ENCODE results near the gene ACOT13. TPM values are rescaled to one million over a fixed set of nuclear protein-coding genes. Genes with fewer than 3 reads are reported as not detected.
"Not testable (repeated sequence)": the region's sequence is repeated elsewhere in the genome, so short reads cannot be mapped to it uniquely, and the experiment has no call there.

The ACOT13 gene
- total RNA-seq, 4 donors from 2014 or later, result 5.6 to 16.8 (median 11.2) TPM

DNA sequence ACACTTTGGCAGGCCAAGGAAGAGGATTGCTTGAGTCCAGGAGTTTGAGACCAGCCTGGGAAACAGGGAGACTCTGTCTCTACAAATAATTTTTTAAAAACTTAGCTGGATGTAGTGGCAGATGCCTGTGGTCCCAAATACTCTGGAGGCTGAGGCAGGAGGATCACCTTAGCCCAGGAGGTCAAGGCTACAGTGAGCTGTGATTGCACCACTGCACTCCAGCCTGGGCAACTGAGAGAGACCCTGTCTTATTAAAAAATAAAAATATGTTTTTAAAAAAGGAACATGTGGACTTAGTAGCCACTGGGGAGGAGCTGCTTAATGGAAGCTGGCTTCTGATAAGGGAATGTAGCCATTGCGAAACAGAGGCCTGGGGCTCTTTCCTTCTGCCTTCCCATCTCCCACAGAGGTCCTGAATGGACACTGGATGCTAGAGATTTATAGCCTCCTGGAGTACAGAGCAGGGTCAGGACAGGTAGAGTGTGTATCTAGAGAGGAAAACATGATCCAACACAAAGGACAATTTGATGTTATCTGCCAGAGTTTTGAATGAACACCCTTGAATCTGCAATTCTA is 86.1 kb downstream of the ACOT13 start:
- intact Hi-C loops (cut with DNase I; ENCODE audit: low total_unique reads) (no loop called here), in situ Hi-C loops (cut with MboI; ENCODE audit: low pct_ligation_motif_present in 1 of 4, low pct_unique_long_range_greater_than_20kb in 1 of 4, low sequenced_read_pairs in 3 of 4) (loop anchor here in 1 of 4 donors (25.0 kb wide), 1 partner anchor 166 kb away; no protein-coding TSS in a partner anchor)
- WGBS, 2 donors (ENCODE audit: low coverage in 1 of 2), result 87 to 100% methylated on average over 1 of the region's 1 CpG
- Histone ChIP-seq H3K27me3 (no peaks in the 10 kb centered on the region), H3K9me3 (no peaks in the 10 kb centered on the region), H3K36me3 (no peaks in the 10 kb centered on the region), H3K4me1 (no peaks in the 10 kb centered on the region), H3K27ac (no peak overlapping the region), H3K4me3 (no peak overlapping the region)
- TF ChIP-seq CTCF (IDR thresholded peaks at IDR 0.05) (no peak), EP300 (IDR thresholded peaks at IDR 0.05; ENCODE audit: low read depth) (no peak), POLR2A (IDR thresholded peaks at IDR 0.05) (no peak), POLR2AphosphoS5 (IDR thresholded peaks at IDR 0.05) (no peak)
- DNase-seq, result no peak

DNA sequence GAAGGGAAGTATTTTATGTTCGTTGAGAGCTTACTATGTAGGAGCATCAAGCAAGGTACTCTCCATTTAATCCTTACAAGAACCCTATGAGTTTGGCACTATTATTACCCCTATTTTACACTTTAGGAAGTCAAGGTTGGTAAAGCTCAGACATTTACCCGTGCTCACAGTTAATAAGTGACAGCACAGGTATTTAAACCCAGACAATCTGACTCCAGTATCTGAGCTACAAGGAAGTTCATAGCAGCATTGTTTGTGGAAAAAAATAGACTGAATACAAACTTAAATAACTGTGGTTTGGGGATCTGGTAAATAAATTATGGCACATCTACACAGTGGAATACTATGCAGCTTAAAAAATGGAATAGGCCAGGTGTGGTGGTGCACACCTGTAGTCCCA is 86.7 kb downstream of the ACOT13 start:
- no peak overlapping the region for H3K27ac ChIP-seq
- no peaks in the 10 kb centered on the region for H3K9me3 ChIP-seq
- no peaks in the 10 kb centered on the region for H3K27me3 ChIP-seq
- H3K4me1 ChIP-seq, result no peaks in the 10 kb centered on the region
- H3K4me3 ChIP-seq, result no peak overlapping the region
- no peak for DNase-seq
- intact Hi-C loops (cut with DNase I; ENCODE audit: low total_unique reads), result no loop called here
- in situ Hi-C loops (cut with MboI; ENCODE audit: low pct_ligation_motif_present in 1 of 4, low pct_unique_long_range_greater_than_20kb in 1 of 4, low sequenced_read_pairs in 3 of 4), result loop anchor here in 1 of 4 donors (25.0 kb wide), 1 partner anchor 166 kb away; no protein-coding TSS in a partner anchor
- 60 to 71% methylated on average over 2 of the region's 2 CpGs for WGBS, 2 donors (ENCODE audit: low coverage in 1 of 2)
- no peak for TF ChIP-seq POLR2A (IDR thresholded peaks at IDR 0.05)
- no peak for TF ChIP-seq POLR2AphosphoS5 (IDR thresholded peaks at IDR 0.05)
- no peak for TF ChIP-seq EP300 (IDR thresholded peaks at IDR 0.05; ENCODE audit: low read depth)
- TF ChIP-seq CTCF (IDR thresholded peaks at IDR 0.05), result no peak
- H3K36me3 ChIP-seq, result no peaks in the 10 kb centered on the region

GRCh38 chr6:24754378-24754777 is 87.5 kb downstream of the ACOT13 start:
- H3K4me3 ChIP-seq; H3K36me3 ChIP-seq; DNase-seq; H3K9me3 ChIP-seq; H3K27ac ChIP-seq; H3K4me1 ChIP-seq; H3K27me3 ChIP-seq; intact Hi-C loops (cut with DNase I; ENCODE audit: low total_unique reads): not testable (repeated sequence)
- in situ Hi-C loops (cut with MboI; ENCODE audit: low pct_ligation_motif_present in 1 of 4, low pct_unique_long_range_greater_than_20kb in 1 of 4, low sequenced_read_pairs in 3 of 4), result loop anchor here in 1 of 4 donors (25.0 kb wide), 1 partner anchor 167 kb away; no protein-coding TSS in a partner anchor
- 81 to 86% methylated on average over 1 to 4 of the region's 4 CpGs for WGBS, 2 donors (ENCODE audit: low coverage in 1 of 2)

Other genes with a start within 250 kb of the ACOT13 start
- gene GPLD1, start 177.5 kb upstream of the ACOT13 start, total RNA-seq, result 1 to 10 TPM in 3 of 4 donors, under 1 TPM in 1; 0.96 to 5.2 (median 1.4) TPM
- gene ALDH5A1, start 172.1 kb upstream of the ACOT13 start, total RNA-seq, result 10 to 100 TPM in 1 of 4 donors, 1 to 10 TPM in 3; 4.1 to 12.1 (median 7.9) TPM
- gene KIAA0319, start 20.9 kb upstream of the ACOT13 start, total RNA-seq, result 1 to 10 TPM in 1 of 4 donors, under 1 TPM in 3; 0.37 to 2.6 (median 0.67) TPM
- gene TDP2, start 178 bp upstream of the ACOT13 start, total RNA-seq, result 100 to 1,000 TPM in 3 of 4 donors, 10 to 100 TPM in 1; 48.4 to 292 (median 151) TPM
- 10 to 100 TPM; 29.9 to 64.3 (median 40.9) TPM for gene C6orf62, start 52.1 kb downstream of the ACOT13 start, total RNA-seq
- 10 to 100 TPM in 3 of 4 donors, 1 to 10 TPM in 1; 8.2 to 45.7 (median 23.2) TPM for gene GMNN, start 107.9 kb downstream of the ACOT13 start, total RNA-seq
- not detected for gene ARMH2, start 131.8 kb downstream of the ACOT13 start, total RNA-seq